Camera-type eye (tissue), 1 donor: ENCODE measurements around the gene CPO. TPM values are rescaled to one million over a fixed set of nuclear protein-coding genes. Genes with fewer than 3 reads are reported as not detected.

ENCODE experiments used
- total RNA-seq: library from RNA; depleted of rRNA; stranded (reverse); fragments of >200 nt; gene quantifications from one replicate; pipeline ENCODE4 v1.2.3, GENCODE V29; 2014

The CPO gene, protein sequence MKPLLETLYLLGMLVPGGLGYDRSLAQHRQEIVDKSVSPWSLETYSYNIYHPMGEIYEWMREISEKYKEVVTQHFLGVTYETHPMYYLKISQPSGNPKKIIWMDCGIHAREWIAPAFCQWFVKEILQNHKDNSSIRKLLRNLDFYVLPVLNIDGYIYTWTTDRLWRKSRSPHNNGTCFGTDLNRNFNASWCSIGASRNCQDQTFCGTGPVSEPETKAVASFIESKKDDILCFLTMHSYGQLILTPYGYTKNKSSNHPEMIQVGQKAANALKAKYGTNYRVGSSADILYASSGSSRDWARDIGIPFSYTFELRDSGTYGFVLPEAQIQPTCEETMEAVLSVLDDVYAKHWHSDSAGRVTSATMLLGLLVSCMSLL
- not detected for total RNA-seq

DNA sequence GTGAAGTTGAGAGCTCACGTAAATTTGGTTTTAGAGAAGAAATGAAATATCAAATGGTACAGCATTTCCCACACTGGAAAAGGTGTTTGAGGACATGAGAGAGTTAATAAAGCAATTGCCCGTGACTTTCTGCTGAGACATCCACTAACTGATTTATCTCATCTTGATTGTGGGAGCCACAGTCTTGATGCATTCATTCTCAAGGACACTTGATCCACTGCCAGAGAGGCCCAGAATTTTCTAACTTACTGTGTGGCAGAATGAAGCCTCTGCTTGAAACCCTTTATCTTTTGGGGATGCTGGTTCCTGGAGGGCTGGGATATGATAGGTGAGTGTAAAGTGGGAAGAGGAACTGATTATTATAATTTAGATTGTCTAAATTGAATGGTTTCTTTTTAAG, at the start of gene CPO:
Gene CPO, plus strand, starts transcription at position 179 of the 400 bp plus-strand sequence. Its CDS starts 82 bp downstream, at position 261.

Other genes with a start within 250 kb of the CPO start
- gene DYTN, start 221.1 kb upstream of the CPO start, total RNA-seq, result not detected
- gene MDH1B, start 174.2 kb upstream of the CPO start, total RNA-seq, result 3.5 TPM
- gene FASTKD2, start 173.9 kb upstream of the CPO start, total RNA-seq, result 58.0 TPM
- gene KLF7, start 226.4 kb downstream of the CPO start, total RNA-seq, result 45.9 TPM